Left renal cortex interstitium (tissue), 4 donors: Measurements from ENCODE around the gene TMEM107. TPM values are rescaled to one million over a fixed set of nuclear protein-coding genes. Genes with fewer than 3 reads are reported as not detected.

Source experiments
- DNase-seq, 4 donors: peaks; one replicate each; pipeline ENCODE4 v3.0.0-alpha.2; 2013; ENCODE audit warnings: low read depth in 4 of 4, low spot score in 2 of 4, missing footprints in 1 of 4
- polyA plus RNA-seq, 4 donors: library from polyadenylated mRNA; unstranded; fragments of 120-200 nt; gene quantifications; one replicate each; pipeline ENCODE4 v1.2.1, GENCODE V29; 2013; ENCODE audit not compliant: insufficient read length in 4 of 4

TMEM107 gene
- polyA plus RNA-seq, 4 donors, result 24.1 to 25.9 (median 24.4) TPM

DNA sequence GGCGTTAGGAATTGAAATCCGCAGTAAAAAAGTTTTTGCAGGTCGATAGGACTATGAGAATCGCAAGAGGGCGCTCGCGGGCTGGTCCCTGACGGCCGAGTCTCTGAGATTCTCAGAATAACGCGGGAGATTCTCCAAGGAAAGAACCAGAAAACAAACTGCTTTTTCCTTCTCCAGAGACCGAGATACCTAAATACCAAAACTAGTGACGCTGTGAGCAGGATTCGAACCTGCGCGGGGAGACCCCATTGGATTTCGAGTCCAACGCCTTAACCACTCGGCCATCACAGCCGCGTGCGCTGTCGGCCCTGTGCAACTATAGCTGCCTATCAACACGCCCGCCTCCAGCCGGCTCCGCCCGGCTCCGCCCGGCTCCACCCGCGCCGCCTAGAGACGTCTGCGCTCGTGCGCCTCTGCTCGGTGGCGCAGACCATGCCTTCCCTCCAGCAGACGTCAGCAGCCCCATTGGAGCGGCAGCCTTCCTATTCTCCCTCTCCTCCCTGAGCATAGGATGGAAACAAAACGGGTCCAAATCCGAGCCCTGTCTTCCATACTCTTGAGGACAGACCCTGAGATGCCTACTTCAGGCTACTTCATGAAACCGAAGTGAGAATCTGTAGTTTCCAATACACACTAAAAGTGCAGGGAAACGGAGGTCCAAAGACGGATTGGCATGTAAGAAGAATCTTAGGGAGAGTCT, 37.4 kb downstream of the TMEM107 start:
- DNase-seq, result peak in 3 of 4 donors; percentile 95 to 97 (median 96)

DNA sequence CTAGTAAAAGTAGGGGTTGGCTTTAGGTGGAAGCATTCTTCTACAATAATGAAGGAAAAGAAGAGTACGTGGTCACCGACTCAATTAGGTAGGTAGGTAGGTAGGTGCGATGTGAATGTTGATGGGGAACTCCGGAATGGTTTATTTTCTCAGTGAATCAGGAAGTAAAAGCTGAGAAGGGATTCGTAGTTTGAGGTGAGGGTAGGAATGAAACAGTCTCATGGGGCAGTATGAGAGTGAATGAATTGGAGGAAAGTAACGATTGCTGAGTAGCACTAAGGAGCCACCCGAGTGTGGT, 37.9 kb downstream of the TMEM107 start:
- no peak for DNase-seq

DNA sequence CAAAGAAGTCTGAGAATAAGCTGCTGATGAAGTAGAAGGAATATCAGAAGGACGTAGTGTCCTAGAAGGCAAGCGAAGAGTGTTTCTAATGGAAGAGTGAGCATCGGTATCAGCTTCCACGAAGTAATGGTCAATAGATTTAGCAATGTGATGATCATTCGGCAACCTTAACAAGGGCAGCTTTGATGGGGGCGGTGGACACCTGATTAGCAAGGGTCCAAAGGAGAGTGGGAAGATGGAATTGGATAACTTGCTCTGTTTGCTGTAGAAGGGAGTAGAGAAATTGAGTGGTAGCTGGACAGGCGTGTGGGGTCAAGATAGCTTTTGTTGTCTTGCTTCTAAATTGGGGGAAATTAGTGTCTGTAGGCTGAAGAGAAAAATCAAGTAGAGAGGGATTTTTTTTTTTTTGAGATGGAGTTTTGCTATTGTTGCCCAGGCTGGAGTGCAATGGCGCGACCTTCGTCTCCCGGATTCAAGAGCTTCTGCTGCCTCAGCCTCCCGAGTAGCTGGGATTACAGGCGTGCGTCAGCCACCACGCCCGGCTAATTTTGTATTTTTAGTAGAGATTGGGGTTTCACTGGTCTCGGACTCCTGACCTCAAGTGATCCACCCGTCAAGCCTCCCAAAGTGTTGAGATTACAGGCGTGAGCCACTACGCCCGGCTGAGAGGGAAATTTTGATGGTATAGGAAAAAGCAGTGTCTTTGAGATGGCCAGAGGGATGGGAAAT, 38.4 kb downstream of the TMEM107 start:
- no peak for DNase-seq

DNA sequence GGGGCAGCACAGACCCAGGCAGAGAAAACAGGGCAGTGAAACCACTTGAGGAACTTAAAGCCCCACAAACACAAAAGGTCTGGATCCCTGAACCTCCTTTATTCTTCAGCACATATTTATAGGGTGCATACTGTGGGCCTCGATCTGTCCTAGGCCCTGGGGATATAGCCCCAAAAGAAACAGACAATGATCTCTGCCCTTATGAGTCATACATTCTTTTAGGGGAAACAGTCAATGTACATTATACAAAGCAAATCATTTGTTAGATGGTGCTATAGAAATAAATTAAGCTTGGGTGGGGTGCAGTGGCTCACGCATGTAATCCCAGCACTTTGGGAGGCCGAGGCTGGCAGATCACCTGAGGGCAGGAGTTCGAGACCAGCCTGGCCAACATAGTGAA, 42.2 kb downstream of the TMEM107 start:
- no peak for DNase-seq

DNA sequence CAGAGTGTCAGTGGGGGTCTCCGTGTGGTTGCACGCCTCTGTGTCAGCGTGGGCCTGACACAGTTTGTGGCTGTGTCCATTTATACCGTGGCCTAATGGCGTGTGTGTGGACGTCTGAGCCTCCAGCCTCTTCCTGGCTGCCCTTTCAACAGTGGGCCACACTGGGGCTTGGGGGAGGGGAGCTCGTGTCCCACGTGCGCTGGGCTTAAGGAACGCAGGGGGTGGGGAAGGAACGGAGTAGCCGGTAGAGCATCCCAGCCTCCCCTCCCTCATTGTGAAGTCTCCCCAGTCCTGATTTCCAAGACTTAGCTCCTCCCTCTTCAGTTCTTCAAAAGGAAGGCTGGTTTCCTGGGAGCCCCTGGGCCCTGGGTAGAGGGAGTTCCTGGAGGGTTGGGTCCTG, 42.8 kb downstream of the TMEM107 start:
- no peak for DNase-seq

DNA sequence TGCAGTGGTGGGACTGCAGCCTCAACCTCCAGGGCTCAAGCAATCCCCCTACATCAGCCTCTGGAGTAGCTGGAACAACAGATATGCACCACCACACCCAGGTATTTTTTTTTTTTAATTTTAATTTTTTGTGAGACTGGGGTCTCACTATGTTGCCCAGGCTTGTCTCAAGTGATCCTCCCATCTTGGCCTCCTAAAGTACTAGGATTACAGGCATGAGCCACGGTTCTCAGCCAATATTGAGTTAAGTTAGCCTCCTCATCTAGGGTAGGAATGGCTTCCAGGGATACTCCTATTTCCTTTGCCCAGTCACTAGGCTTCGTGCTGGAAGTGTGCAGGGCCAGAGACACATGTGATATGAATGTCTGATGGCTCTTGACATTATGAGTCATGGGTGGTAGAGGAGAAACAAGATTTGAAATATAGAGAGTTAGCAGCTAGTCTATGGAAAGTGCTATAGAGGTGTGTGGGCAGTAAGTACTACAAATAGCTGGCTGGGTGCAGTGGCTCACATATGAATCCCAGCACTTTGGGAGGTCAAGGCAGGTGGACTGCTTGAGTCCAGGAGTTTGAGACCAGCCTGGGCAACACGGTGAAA, 44.2 kb downstream of the TMEM107 start:
- DNase-seq, result no peak

DNA sequence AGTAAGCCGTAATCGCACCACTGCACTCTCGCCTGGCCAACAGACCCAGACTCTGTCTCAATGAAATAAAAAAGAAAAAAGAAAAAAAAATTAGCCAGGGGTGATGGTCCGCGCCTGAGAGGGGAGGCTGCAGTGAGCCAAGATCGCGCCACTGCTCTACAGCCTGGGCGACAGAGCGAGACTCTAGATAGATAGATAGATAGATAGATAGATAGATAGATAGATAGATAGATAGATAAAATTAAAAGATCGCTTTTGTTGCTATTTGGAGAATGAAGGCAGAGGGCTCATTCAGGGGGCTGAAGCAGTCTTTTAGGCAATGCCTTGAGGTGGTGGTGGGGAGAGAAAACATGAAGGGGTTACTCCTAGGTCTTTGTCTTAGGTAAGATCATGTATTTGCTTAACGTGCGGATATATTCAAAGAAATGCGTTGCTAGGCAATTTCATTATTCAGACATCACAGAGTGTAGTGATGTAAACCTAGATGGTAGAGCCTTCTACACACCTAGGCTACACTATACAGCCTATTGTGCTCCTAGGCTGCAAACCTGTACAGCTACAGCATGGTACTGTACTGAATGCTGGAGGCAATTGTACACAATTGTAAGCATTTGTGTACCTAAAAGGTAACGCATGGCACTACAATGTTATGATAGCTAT, 47.9 kb downstream of the TMEM107 start:
- DNase-seq, result no peak

DNA sequence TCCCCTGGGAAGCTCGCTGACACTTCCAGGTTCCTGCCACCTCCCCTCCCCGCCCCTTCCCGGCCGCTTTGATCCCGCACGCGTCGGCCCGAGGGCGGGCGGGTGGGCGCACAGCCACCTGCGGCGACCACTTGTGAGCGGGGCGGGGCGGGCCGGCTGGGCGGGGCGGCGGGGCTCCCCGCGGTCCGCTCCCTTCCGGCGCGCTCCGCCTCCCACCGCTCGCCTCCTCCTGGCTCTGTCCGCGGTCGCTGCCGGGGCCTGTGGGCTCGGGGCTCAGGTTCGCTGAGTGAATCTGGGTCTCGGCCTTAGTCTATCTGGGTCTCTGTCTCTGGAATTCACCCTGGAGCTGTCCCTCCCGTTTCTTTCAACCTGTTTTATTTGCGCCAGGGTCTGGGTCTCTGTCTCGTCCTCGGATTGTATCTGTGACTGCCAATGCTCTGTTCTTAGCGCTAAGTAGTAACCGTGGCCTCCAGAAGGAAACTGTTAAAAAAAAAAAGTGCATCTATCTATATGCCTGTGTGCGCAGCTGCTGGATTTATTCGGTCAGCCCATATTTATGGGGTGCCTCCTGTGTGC, 49.6 kb downstream of the TMEM107 start:
- peak in 2 of 4 donors; percentile 16 to 59 for DNase-seq

DNA sequence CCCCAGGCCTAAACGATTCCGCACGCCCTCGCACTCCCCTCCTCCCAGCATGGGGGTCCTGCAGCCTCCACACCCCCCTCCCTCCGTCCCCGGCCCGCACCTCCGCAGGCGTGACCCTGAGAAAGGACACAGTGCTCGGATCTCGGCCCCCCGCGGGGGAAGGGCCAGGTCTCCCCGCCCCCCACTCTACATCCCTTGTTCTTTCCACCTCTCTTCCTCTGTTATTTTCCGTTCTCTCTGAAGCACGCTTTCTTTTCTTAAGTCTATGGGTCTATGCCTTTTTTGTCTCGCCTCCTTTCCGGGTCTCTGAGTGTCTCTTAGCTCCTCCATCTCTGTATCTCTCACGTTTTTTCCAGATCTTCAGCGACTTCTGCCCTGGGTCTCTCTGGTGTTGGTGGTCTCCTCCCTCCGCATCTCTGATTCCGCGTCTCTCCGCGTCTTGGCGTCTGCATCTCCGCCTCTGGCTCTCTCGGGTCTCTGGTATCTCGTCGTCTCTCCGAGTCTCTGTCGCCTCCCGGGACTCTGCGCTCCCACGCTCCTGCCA, 50.2 kb downstream of the TMEM107 start:
- DNase-seq, result peak in 1 of 4 donors; percentile 19

DNA sequence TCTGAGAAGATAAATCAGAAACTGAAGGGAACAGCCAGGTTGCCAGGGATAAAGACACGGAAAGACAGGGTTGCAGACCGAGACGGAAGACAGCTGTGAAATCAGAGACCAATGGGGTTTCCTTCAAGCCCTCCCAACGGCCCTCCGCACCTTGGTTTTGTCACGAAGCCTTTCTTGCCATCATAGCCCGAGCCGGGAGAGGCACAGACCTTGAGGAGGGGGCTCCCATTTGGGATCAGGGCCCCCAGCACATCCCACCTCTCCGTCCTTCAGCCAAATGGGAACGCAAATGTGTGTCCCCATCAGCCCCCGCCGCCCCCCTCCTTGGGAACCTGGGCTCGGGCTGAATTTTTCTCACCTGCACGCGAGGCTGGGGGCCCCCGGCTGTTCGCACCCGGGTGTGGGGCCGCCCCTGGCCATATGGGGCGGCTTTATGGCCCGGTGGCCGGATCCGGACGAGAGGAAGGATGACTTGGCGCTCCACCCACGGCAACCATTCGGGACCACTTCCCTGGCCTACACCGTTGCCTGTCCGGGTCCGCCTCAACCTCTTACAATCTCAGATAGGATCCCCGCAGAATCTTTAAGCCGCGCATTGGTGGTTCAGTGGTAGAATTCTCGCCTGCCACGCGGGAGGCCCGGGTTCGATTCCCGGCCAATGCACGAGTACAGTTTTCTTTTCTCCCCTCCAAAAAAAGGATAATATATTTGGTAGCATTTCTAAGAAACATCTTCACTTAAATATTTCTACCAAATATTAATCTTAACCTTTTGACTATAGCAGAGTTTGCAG, 50.8 kb downstream of the TMEM107 start:
- peak in 1 of 4 donors; percentile 45 for DNase-seq

DNA sequence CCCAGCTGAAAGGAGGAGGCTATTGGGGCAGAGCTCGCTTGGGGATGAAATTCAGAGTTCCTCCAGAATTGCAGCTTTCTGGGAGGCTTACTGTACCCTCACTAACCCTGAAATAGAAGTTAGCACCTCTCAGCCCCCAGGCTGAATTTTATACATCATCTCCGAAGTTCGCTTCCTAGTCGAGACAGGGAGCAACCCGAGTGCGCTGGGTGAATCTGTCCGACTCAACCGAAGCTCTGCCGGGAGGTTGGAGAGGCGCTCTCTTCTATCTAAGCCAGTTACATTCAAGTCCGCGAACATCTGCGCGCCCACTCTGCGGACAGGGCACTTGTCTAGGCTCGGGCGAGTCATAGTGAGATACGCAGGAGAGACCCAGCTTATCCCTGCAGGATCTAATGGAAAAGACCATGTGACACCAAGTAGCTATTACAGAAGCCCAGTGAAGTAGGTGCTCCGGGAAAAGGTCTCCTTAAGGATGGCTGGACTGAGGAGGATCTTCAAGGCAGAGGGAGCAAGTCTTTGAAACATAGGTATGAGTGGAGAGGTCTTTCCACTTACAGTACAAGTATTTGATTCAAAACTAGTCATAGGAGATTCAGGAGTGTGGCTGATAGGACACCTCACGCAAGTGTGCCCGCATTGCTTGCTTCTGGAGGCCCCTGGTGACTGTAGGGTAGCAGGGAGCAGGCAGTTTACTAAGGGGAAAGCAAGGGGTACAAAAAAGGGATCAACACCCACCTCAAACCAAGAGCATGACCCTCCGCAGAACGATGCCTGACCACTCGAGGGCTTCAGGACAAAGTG, 51.6 kb downstream of the TMEM107 start:
- no peak for DNase-seq

DNA sequence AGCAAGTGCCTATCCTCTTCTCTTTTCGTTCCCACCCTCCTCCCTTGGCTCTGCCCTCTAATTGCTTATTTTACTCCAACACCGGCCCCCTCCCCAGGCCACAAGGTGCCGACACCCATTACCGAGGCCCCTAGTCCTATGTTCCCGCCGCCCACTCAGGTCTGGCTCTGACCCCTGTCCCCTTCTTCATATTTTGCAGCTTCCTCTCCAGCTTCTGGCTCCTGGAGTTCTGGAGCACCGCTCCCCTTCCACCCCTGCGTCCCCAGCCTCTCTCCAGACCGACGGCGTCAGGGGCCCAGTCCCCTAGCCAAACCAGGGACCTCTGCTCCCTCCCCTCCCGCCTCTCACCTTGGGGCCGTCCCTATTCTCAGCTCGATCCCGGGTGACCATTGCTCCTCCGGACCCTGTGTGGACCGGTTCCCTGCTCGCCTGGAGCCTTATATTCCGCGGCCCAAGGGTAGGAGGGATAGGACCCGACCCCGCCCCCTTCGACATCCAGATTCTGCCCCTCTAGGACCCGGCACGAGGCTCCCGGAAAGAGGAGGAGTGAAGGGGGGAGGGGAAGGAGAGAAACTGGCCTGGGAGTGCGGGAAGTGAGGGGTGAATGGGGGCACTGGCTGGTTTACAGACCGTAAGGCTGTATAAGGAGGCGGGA, 52.4 kb downstream of the TMEM107 start, which contains the start of gene HES7:
Gene HES7 (minus strand): TSS at position 412 of the 655 bp plus-strand sequence. CDS start 22 bp downstream, at position 390.
- no peak for DNase-seq

DNA sequence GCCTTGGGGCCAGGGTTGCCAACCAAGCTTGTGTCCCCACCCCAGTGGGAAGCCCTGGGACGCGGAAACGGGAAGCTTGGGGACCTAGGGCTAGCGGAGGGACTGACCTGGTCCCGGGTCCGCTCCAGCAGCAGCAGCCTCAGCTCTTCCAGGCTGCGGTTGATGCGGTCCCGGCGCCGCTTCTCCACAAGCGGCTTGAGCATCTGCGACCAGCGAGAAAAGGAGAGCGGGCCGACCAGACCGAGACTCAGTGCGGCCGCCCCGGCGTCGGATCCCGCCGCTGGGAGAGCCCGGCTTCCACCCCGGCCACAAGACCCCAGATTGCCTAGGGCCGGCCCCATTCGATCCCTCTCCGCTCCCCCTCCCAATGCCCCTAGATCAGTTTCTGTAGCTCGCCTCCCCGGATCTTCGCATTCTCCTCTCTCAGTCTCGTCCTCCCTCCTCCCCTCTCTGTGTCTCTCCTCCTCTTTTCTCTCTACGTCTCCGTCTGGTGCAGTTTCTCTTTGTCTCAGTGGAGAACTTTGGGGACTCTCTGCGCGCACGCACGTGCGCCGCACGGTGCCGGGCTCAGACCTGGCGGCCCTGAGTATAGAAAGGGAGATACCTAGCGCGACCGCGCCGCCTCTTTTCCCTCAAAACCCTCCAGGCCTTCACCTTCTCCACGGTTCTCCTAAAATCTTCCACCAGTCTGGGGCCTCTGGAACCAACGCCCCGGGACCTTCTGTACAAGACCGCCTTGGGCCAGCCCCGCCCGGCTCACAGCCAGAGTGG, 53.1 kb downstream of the TMEM107 start:
- peak in 1 of 4 donors; percentile 17 for DNase-seq

Other genes starting within 250 kb of the TMEM107 start
- gene KCNAB3, start 246.5 kb downstream of the TMEM107 start, polyA plus RNA-seq, result 10 to 100 TPM in 2 of 4 donors, 1 to 10 TPM in 2; 7.8 to 16.3 (median 12.5) TPM
- gene TRAPPC1, start 244.4 kb downstream of the TMEM107 start, polyA plus RNA-seq, result 100 to 1,000 TPM; 126 to 157 (median 136) TPM
- 10 to 100 TPM; 42.0 to 67.5 (median 57.0) TPM for gene CNTROB, start 244.2 kb downstream of the TMEM107 start, polyA plus RNA-seq
- gene GUCY2D, start 173.8 kb downstream of the TMEM107 start, polyA plus RNA-seq, result under 1 TPM in 3 of 4 donors, not detected in 1; 0.37 to 0.88 (median 0.40) TPM
- gene ALOX15B, start 137.3 kb downstream of the TMEM107 start, polyA plus RNA-seq, result 1 to 10 TPM in 2 of 4 donors, under 1 TPM in 2; 0.84 to 1.8 (median 0.96) TPM
- under 1 TPM; 0.65 to 0.99 (median 0.75) TPM for gene ALOX12B, start 88.7 kb downstream of the TMEM107 start, polyA plus RNA-seq
- gene ALOXE3, start 57.9 kb downstream of the TMEM107 start, polyA plus RNA-seq, result under 1 TPM in 1 of 4 donors, not detected in 3; 0.05 TPM
- gene HES7, start 52.3 kb downstream of the TMEM107 start, polyA plus RNA-seq, result under 1 TPM in 1 of 4 donors, not detected in 3; 0.13 TPM
- 10 to 100 TPM; 19.7 to 37.7 (median 30.8) TPM for gene PER1, start 24.0 kb downstream of the TMEM107 start, polyA plus RNA-seq
- 100 to 1,000 TPM; 107 to 139 (median 124) TPM for gene VAMP2, start 13.4 kb downstream of the TMEM107 start, polyA plus RNA-seq
- gene BORCS6, start 13.8 kb upstream of the TMEM107 start, polyA plus RNA-seq, result 1 to 10 TPM; 3.7 to 6.5 (median 5.0) TPM
- 10 to 100 TPM; 26.7 to 40.2 (median 36.0) TPM for gene AURKB, start 34.2 kb upstream of the TMEM107 start, polyA plus RNA-seq
- gene CTC1, start 71.7 kb upstream of the TMEM107 start, polyA plus RNA-seq, result 10 to 100 TPM; 19.1 to 41.3 (median 30.1) TPM
- gene PFAS, start 72.9 kb upstream of the TMEM107 start, polyA plus RNA-seq, result 10 to 100 TPM; 37.3 to 51.0 (median 44.5) TPM
- 10 to 100 TPM; 27.8 to 36.7 (median 31.5) TPM for gene RANGRF, start 112.3 kb upstream of the TMEM107 start, polyA plus RNA-seq
- gene SLC25A35, start 119.0 kb upstream of the TMEM107 start, polyA plus RNA-seq, result 1 to 10 TPM; 4.2 to 4.8 (median 4.4) TPM
- gene ARHGEF15, start 133.9 kb upstream of the TMEM107 start, polyA plus RNA-seq, result 10 to 100 TPM; 15.0 to 20.4 (median 18.5) TPM
- gene ODF4, start 163.5 kb upstream of the TMEM107 start, polyA plus RNA-seq, result not detected
- gene RPL26, start 206.8 kb upstream of the TMEM107 start, polyA plus RNA-seq, result 1,000 to 10,000 TPM; 2,416 to 3,586 (median 2,581) TPM
- gene RNF222, start 221.4 kb upstream of the TMEM107 start, polyA plus RNA-seq, result under 1 TPM in 3 of 4 donors, not detected in 1; 0.04 to 0.27 (median 0.13) TPM